ENCODE data around the gene TMEM253. TPM values are rescaled to one million over a fixed set of nuclear protein-coding genes. Genes with fewer than 3 reads are reported as not detected.
A peak's percentile ranks its signal among the peaks of the same experiment; 100 is the strongest.

The TMEM253 gene
- total and polyA plus RNA-seq, 8 donors: 0.58 to 1.5 (median 0.82) TPM

DNA sequence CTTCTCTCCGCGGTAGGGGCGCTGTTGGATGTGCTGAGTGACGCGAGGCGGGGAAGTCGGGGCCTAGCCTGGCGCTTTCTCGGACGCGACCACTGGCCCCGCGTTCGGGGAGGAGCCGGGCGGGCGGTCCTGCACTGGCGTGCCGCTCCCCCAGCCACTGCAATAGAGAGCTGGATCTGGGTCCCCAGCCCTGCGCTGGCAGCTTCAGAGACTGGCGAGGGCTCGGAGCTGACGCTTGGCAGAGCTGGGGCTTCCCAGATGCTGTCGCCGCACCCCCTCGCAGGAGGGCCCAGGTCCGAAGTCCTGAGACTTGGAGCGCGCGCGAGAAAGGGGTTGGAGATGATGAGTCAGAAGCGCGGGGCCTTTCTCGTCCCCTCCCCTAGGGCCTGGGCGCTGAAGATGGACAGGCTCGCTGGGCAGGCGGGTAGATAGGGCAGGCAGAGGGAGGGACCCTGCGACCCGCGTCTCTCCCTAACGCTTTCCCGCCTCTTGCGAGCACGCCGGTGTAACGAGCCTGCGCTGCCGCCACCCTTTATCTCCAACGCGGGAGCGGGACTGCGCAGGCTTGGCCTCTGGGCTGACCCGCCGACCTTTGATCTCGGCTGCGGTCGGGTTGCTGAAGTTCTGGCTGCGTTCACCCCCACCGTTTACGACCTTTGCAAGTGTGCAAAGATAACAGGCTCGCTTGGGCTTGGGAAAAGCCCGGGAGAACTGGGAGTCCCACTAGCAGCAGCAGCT is 3.0 kb downstream of the TMEM253 start:
- H3K27me3 ChIP-seq: peaks cover 0 to 5% of the 10 kb centered on the region in 2 donors
- H3K4me1 ChIP-seq: peaks cover 25 to 52% of the 10 kb centered on the region in 2 donors
- no peaks in the 10 kb centered on the region for H3K36me3 ChIP-seq
- H3K9me3 ChIP-seq: no peaks in the 10 kb centered on the region
- intact Hi-C loops (cut with DNase I): no loop called here
- peak overlapping the region; percentile 54 to 71 for H3K4me3 ChIP-seq
- TF ChIP-seq, protein P1, sequence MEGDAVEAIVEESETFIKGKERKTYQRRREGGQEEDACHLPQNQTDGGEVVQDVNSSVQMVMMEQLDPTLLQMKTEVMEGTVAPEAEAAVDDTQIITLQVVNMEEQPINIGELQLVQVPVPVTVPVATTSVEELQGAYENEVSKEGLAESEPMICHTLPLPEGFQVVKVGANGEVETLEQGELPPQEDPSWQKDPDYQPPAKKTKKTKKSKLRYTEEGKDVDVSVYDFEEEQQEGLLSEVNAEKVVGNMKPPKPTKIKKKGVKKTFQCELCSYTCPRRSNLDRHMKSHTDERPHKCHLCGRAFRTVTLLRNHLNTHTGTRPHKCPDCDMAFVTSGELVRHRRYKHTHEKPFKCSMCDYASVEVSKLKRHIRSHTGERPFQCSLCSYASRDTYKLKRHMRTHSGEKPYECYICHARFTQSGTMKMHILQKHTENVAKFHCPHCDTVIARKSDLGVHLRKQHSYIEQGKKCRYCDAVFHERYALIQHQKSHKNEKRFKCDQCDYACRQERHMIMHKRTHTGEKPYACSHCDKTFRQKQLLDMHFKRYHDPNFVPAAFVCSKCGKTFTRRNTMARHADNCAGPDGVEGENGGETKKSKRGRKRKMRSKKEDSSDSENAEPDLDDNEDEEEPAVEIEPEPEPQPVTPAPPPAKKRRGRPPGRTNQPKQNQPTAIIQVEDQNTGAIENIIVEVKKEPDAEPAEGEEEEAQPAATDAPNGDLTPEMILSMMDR (IDR thresholded peaks at IDR 0.05): peak; percentile 75 to 80
- ATAC-seq (peak; percentile 93), DNase-seq (peak; percentile 96 to 98 (median 97))
- H3K27ac ChIP-seq: peak overlapping the region; percentile 97 to 98

DNA sequence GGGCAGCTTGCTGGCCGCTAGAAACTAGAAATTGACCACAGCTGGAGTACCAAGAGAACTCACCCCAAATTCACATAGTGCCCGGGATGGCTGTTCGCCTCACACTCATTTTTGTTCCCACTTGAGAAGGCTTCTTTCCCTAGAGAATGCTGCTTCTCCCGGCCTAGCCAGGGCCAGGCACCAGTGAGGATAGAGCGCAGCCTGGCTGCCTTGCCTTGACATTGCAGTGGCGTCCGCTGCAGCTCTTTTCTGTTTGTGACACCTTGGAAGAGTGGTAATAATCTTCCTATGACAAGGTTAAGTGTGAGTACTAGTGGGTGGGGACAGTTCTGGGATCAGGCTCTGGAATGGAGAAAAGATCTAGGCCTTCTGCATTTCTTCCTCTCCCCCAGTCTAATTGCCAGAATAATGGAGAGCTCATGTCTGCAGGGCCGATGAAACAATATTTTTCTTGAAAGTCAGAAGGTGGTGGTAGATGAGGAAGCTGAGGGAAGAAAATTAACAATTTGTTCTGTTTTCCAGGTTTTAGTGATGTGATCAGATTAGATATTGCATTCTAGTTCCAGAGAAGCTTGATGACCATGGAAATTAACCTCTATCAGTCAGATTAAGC is 3.7 kb downstream of the TMEM253 start:
- peak overlapping the region; percentile 54 to 71 for H3K4me3 ChIP-seq
- DNase-seq: peak; percentile 78 to 89 (median 84)
- ATAC-seq: peak; percentile 82
- H3K27me3 ChIP-seq: no peaks in the 10 kb centered on the region
- H3K4me1 ChIP-seq: peaks cover 20 to 45% of the 10 kb centered on the region in 2 donors
- H3K9me3 ChIP-seq: no peaks in the 10 kb centered on the region
- intact Hi-C loops (cut with DNase I): no loop called here
- H3K27ac ChIP-seq: peak overlapping the region; percentile 97 to 98
- TF ChIP-seq, protein P1 (IDR thresholded peaks at IDR 0.05): peak; percentile 80 to 97
- no peaks in the 10 kb centered on the region for H3K36me3 ChIP-seq

- no peak for ATAC-seq
- peak overlapping the region in 1 of 2 donors; percentile 71 for H3K4me3 ChIP-seq
- H3K36me3 ChIP-seq: no peaks in the 10 kb centered on the region
- no peaks in the 10 kb centered on the region for H3K27me3 ChIP-seq
- TF ChIP-seq, protein P1 (IDR thresholded peaks at IDR 0.05): no peak
- H3K4me1 ChIP-seq: peaks cover 19 to 42% of the 10 kb centered on the region in 2 donors
- DNase-seq: no peak
- H3K27ac ChIP-seq: peak overlapping the region; percentile 97 to 98
- intact Hi-C loops (cut with DNase I): no loop called here
- H3K9me3 ChIP-seq: no peaks in the 10 kb centered on the region
These were observed 4.2 kb downstream of the TMEM253 start for GRCh38 chr14:21105095-21105494.

DNA sequence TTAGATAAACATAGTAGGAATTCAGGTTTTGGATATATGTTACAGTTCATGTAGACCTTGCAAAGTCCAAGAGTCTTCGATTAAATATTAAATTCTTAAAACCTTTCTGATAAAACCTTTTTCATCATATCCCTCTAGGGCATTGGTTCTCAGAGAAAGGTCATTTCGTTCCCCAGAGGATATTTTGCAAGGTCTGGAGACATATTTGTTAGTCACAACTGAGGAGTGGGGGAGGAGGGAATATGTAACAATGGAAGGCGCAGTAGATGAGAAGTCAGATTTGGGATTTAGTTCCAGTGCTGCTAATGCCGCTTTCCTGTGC is 5.3 kb downstream of the TMEM253 start:
- no peaks in the 10 kb centered on the region for H3K27me3 ChIP-seq
- peak overlapping the region; percentile 97 to 98 for H3K27ac ChIP-seq
- TF ChIP-seq, protein P1 (IDR thresholded peaks at IDR 0.05): no peak
- peaks cover 19 to 42% of the 10 kb centered on the region in 2 donors for H3K4me1 ChIP-seq
- ATAC-seq: no peak
- no peaks in the 10 kb centered on the region for H3K9me3 ChIP-seq
- no peaks in the 10 kb centered on the region for H3K36me3 ChIP-seq
- DNase-seq: no peak
- intact Hi-C loops (cut with DNase I): no loop called here
- H3K4me3 ChIP-seq: no peak overlapping the region

DNA sequence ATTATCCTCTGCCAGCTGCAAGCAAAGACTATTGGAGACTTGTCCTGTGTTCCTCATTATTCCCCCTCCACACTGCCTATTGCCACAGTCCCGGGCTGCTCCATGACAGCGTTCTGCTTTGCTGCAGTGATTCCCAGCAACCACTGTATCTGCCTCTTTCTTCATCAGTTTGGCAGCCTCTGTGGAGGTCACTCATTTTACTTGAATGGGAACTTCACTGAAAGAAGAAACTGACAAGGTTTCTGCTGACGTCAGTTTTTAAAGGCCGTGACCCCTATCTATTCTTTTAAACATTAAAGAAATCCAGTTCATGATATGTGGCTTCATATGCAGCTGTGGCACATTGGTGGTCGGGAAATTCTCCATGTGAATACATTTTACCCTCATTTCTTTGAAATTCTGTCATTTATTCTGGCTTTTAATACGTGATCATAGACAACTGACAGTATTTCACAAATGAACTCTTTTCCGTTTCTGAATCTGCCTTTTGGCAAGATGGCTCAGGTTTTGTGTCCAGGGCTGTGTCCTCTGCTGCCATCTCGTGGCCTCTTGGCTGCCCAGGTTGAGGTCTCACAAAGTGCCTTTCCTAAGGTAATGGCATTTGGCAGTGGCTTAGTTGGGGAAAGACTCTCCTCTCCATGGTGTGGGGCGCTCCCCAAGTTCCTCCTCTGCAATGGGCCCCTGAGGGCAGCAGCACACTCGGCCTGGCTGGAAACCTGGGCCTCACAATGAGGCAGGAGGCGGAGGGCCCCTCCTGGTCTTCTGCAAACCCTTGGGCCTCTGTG is 5.8 kb downstream of the TMEM253 start:
- no peak overlapping the region for H3K4me3 ChIP-seq
- peak overlapping the region; percentile 97 to 98 for H3K27ac ChIP-seq
- DNase-seq (peak; percentile 68 to 87 (median 85)), ATAC-seq (peak; percentile 35)
- TF ChIP-seq, protein P1 (IDR thresholded peaks at IDR 0.05): peak; percentile 75 to 79
- peaks cover 19 to 42% of the 10 kb centered on the region in 2 donors for H3K4me1 ChIP-seq
- no peaks in the 10 kb centered on the region for H3K36me3 ChIP-seq
- H3K27me3 ChIP-seq: no peaks in the 10 kb centered on the region
- intact Hi-C loops (cut with DNase I): no loop called here
- no peaks in the 10 kb centered on the region for H3K9me3 ChIP-seq

Data from left lung (tissue), 10 donors.